NCI-H82 treated with DMSO at 0.1 percent for 48 hours (cell line): ENCODE data around the gene MAP3K6.
"Not testable (repeated sequence)": the region's sequence is repeated elsewhere in the genome, so short reads cannot be mapped to it uniquely, and the experiment has no call there.

Experiments used
- DNase-seq: peaks from one replicate; lab custom pipeline; 2025; ENCODE audit not compliant: unreplicated experiment; lab: John Stamatoyannopoulos, UW

MAP3K6 gene

DNA sequence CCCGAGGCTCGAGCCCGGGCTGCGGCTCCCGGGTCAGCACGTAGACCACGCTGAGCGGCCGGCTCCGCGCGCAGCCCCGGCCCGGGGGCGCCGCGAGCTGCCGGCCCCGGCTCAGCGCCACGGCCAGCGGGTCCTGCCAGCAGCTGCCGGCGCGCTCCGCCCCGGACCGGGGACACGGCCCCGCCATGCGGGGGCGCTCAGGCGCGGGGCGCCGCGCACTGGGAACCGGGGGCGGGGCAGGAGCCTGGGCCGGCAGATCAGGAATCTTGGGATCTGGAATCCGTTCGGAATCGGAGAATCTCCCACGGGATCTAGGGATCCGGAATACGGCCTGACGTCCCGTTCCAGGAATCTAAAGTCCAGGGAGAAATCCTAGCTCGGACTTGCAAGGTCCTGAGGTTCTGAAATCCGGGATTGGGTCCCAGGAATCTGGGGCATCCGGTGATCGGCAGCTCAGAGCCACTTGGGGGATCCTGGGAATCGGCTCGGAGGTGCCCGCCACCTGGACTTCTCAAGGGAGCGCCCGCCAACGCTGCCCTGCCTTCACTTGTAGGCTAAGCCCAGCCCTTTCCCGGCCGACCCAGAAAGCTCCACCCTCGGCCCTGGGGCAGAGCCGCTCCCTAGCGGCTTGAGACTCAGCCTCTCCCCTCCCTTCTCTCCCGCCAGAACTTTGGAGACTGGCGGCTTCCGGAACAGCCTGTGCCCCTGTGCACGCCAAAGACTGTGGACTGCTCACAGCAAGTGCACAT, at the start of gene MAP3K6:
Gene MAP3K6, minus strand, starts transcription at position 551 of the 749 bp plus-strand sequence. Its CDS starts 364 bp downstream, at position 187.
- DNase-seq = peak; percentile 62

DNA sequence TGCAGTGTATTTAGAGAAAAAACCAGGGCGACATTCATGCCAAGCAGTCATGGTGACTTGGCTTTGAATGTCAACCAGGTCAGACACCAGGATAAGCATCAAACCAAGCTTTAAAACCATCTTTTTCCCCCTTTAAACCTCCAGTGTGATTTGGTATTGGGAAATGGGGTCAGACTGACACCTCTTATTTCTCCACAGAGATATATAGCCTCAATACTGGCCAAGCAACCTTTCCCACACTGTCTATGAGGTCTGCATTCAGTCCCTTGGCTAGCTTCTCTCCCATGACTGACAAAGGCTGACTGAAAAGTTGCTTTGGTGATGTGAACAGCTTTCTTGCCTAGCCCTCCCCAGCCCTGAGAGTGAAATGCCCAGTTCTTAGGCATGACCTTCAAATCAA, 47.3 kb upstream of the MAP3K6 start:
- no peak for DNase-seq

DNA sequence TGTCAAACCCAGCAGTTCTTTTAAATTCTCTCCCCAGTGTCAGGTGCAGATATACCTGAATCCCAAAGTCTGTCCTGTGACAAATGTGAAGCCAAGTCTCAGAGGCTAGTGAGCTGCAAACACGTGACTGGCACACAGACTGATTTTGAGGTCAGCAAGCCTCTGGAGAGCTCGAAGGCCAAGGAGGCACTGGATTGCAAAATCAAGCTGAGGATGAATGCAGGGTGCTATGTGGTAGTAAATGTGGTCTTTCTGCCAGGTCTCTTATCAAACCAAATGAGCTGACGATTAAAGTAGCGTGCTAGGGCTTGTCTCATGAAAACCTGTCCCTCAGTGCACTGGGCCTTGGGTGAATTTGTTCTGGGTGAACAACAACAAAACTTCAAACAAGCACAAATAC, 46.2 kb upstream of the MAP3K6 start:
- no peak for DNase-seq

- DNase-seq = no peak
Measured at GRCh38 chr1:27412502-27412901, 45.7 kb upstream of the MAP3K6 start.

DNA sequence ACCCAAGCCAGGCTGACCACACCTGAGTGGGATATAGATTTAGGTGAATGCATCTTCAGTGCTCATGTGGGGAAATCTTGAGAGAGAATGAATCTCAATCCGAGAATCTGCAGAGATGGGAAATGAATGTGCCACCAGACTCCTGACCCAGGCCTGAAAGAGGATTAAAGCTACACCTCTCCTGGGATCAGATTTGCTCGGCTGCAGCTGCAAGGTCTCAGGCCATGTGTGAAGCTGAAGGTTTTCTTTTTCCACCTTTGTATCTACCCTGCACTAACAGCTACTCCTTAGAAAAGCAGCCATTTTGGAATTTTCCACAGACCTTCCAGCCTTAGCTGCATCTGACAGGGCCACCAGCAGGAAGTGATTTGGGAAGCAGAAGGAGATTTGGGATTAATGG, 43.9 kb upstream of the MAP3K6 start:
- peak; percentile 53 for DNase-seq

GRCh38 chr1:27409669-27410068, 42.9 kb upstream of the MAP3K6 start:
- no peak for DNase-seq

DNA sequence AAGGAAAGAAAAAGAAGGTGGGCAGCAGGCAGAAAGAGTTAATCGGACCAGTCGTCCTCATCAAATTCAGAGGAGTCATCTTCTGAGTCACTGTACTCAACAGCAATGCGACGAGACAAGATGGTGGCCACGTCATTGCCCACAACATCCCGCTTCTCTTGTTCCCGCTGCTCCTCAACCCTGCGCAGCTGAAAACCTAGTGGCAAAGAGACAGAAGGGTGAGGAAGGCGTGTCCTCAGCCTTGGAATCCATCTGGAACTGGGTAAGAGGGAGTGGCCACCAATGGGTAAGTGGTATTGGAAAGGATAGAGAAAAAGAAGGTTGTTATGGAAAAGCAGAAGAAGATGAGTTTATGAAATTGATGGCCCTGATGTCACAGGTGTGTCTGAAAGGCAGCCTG, 41.4 kb upstream of the MAP3K6 start:
- DNase-seq = no peak

DNA sequence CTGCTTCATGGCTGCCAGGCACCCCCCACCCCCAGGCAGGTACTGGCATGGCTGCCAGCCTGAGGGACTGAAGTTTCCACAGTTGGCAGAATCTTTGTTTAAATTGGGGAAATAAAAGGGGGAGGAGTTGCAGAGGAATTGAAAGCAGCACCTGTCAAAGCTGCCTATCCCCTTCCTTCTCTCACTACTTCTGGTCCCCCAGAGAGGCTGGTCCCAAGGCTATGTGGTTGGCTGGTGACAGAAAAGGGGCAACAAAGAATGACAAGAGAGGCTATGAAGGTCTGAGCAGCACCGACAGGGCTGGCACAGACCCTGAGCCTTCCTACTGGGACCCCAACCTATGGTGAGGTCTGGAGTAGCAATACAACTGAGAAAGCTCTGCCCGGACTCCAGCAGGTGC, 40.0 kb upstream of the MAP3K6 start:
- DNase-seq = not testable (repeated sequence)

- no peak for DNase-seq
Measured at GRCh38 chr1:27406362-27406680, 39.6 kb upstream of the MAP3K6 start.

DNA sequence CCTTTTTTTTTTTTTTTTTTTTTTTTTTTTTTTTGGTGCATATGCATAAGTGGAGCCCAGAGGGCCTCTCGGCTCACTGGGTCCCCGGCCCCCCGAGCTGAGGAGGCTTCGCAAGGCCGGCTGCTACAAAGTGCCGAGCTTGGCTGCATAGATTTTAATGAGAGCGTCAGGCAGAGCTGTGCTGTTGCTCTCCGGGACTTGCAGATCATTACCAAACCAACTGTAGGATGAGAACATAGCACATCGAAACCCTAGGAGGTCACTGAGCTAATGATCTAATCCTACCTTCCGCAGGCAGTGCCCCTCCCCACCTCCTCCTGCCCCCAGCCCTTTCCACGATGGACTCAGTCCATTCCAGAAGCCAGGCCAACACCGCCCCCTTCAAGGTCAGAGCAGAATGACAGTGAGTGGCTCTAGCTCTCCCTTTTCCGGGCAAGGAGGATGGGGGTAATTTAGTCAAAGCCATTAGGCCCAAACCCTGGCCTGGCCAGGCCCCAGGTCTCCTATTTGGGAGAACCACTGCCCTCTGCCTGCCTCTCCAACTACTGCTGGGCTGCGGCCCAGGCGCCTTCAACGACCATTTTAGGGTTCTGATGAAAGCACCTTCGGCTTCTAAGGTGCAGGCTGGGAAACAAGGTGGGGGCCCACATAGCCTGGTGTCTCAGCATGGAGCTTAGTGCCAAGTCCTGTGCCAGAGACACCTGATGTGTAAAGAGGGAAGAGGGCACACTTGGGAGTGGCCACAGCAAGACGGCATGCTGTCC, 39.0 kb upstream of the MAP3K6 start:
- DNase-seq = not testable (repeated sequence)

DNA sequence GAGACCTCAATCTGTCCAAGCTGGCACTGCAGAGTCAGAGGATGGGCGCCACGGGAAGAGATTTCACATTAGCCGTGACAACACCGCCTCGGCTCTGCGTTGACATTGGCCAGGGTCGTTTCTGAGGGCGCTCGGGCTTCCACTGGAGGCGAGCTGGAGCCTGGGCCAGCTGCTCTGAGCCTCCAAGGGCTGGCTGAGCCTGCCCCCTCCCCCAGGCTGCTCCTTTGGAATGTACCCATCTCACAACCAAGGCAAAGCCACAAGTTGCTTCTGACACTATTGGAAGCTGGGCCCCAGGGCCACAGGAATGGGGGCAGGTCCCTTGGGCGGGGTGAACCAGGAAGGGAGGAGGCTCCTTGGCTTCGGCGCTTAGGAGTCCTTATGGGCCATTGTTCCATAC, 38.3 kb upstream of the MAP3K6 start:
- DNase-seq = no peak

GRCh38 chr1:27403931-27404330, 37.2 kb upstream of the MAP3K6 start:
- DNase-seq = no peak

- no peak for DNase-seq
Measured at GRCh38 chr1:27403065-27403726, 36.4 kb upstream of the MAP3K6 start.

GRCh38 chr1:27402349-27402754, 35.6 kb upstream of the MAP3K6 start:
- DNase-seq = no peak

GRCh38 chr1:27400963-27401341, 34.2 kb upstream of the MAP3K6 start:
- no peak for DNase-seq

- DNase-seq = no peak
Measured at GRCh38 chr1:27400082-27400962, 33.6 kb upstream of the MAP3K6 start.

DNA sequence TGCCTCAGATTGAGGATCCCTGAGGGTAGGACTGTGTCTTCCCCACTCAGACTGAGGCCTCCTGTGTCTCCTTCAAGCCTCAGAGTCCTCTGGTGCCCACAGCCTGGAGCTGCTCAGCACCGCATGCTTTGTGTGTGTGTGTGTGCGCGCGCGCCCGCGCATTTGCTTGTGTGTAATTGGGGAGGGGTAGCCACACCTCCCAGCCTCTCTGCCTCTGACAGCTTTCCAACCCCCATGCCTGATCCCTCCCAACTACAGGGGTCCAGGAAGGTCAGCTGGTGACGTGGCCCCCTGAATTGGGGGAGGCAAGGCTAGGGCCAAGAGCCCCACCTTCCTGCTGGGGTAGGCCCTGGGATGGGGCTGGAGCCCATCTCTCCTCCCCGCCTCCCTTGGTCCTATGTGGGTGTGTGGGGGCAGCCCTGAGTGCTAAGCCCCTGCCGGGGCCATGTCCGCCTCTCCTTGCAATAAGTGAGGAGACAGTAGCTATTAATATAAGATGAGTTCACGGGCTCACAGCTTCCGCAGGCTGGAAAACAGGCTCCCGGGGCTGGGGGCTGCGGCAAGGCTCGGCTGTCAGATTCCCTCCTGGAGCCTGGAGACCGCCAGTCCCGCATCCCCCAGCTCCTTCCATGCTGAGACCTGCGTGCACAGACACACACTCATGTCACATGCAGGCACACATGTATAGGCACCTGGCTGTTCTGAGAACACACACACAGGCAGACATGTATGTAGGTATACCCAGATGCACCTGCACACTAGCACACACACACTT, 32.7 kb upstream of the MAP3K6 start:
- DNase-seq = no peak

DNA sequence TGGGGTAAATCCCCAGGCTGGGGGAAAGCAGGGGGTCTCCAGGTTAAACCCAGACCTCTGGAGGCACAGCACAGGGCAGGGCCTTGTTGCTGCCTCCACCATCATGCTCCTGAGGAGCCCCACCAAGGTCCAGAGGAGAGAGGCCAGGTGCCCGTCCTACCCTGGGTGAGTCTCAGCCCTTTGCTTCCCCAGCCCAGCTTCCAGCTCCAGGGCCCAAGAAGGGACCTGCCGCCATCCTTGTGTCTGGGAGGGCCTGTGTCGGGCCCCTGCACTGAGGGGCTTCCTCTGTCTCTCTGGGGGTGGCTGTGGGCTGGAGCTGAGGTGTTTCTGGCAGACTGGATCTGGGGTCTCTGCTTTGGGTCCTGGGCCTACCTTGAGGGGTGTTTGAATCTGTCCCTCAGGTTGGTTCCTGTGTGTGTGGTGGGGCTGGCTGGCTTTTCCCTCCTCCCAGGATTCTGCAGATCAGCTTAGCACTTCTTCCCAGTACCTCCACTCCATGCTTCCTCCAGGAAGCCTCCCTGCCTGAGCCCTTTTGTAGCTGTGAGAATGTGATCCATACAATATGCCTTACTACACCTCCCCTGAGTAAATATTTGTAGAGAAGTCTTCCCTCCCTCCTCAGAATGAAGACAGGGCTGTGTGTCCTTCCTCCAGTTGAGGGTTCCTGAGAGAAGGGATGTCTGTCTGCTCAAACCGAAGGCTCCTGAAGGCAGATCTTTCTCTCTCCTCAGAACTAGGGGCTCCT, 31.8 kb upstream of the MAP3K6 start:
- DNase-seq = no peak

DNA sequence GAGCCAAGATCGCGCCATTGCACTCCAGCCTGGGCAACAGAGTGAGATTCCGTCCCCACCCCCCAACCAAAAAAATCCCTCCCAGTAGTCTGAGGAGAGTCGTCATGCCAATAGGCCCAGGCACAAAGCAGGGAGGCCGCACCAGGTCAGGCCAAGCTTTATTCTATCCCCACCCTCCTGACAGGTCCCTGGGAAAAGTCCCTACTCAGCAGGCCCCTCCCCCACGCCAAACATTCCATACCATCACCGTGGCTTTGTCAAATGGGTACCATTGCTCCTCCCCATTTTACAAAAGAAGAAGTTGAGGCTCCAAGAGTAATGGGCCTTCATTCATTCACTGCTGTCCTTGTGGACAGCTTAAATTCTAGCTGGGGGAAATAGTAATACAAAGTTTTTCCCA, 31.0 kb upstream of the MAP3K6 start:
- DNase-seq = no peak

GRCh38 chr1:27397110-27397509, 30.3 kb upstream of the MAP3K6 start:
- DNase-seq = no peak
